WTC11 (cell line): ENCODE data around the gene KCTD21. TPM values are rescaled to one million over a fixed set of nuclear protein-coding genes. Genes with fewer than 3 reads are reported as not detected.

Experiments
- ATAC-seq: fragments of 200-7000 bp; cut with Tn5 transposase; 2 replicates; pipeline ENCODE4 v1.10.0; 2021; ENCODE audit warnings: mild to moderate bottlenecking, moderate library complexity
- CTCF ChIA-PET: fragments of 300-600 bp; sonication (Branson Sonifier 250); formaldehyde crosslinking; loops from one replicate; lab custom pipeline; 2021; ENCODE audit warnings: antibody characterized with exemption; lab: Charles Lee
- POLR2A ChIA-PET: fragments of 350-600 bp; sonication (Branson Sonifier 250); formaldehyde crosslinking; loops from one replicate; lab custom pipeline; 2021; ENCODE audit warnings: antibody characterized with exemption; lab: Charles Lee
- DNase-seq: peaks from one replicate; pipeline ENCODE4 v3.0.0; 2021; ENCODE audit warnings: low spot score
- H3K27ac Mint-ChIP-seq: 2 replicates; pipeline ENCODE4 v1.8.0; 2021; ENCODE audit warnings: mixed read lengths
- H3K27me3 Mint-ChIP-seq: 2 replicates; pipeline ENCODE4 v1.8.0; 2021; ENCODE audit warnings: low read depth, mild to moderate bottlenecking, moderate library complexity, mixed read lengths
- H3K36me3 Mint-ChIP-seq: 2 replicates; pipeline ENCODE4 v1.8.0; 2021; ENCODE audit warnings: mixed read lengths
- H3K4me1 Mint-ChIP-seq: 2 replicates; pipeline ENCODE4 v1.8.0; 2022; ENCODE audit warnings: mixed read lengths
- H3K4me3 Mint-ChIP-seq: 2 replicates; pipeline ENCODE4 v1.8.0; 2021; ENCODE audit warnings: mild to moderate bottlenecking, moderate library complexity, mixed read lengths
- H3K9me3 Mint-ChIP-seq: 2 replicates; pipeline ENCODE4 v1.8.0; 2021; ENCODE audit warnings: mixed read lengths
- ATF3 ChIP-seq: sonication (generic); formaldehyde crosslinking; conservative IDR thresholded peaks from 2 replicates; pipeline ENCODE4 v1.8.1; 2022; ENCODE audit warnings: mild to moderate bottlenecking, missing genetic modification reagents
- ATF6 ChIP-seq: sonication (generic); formaldehyde crosslinking; IDR thresholded peaks from 2 replicates; pipeline ENCODE4 v1.8.1; 2023; ENCODE audit warnings: mild to moderate bottlenecking, missing genetic modification reagents
- CBFB ChIP-seq: sonication (generic); formaldehyde crosslinking; IDR thresholded peaks from 2 replicates; pipeline ENCODE4 v1.8.1; 2022; ENCODE audit warnings: mild to moderate bottlenecking, low read depth, missing genetic modification reagents
- CDX4 ChIP-seq: fragments of 250-450 bp; sonication (Bioruptor Pico); IDR thresholded peaks from 2 replicates; pipeline ENCODE4 v1.9.0; 2021; ENCODE audit warnings: moderate library complexity, mild to moderate bottlenecking, inconsistent platforms, borderline replicate concordance
- ESRRA ChIP-seq: sonication (generic); formaldehyde crosslinking; IDR thresholded peaks from 2 replicates; pipeline ENCODE4 v1.8.1; 2022; ENCODE audit warnings: mild to moderate bottlenecking, missing genetic modification reagents, borderline replicate concordance
- ETV6 ChIP-seq: sonication (generic); formaldehyde crosslinking; IDR thresholded peaks from 2 replicates; pipeline ENCODE4 v1.8.1; 2022; ENCODE audit warnings: mild to moderate bottlenecking, missing genetic modification reagents
- GABPB1 ChIP-seq: sonication (generic); formaldehyde crosslinking; IDR thresholded peaks from 2 replicates; pipeline ENCODE4 v1.8.1; 2023; ENCODE audit warnings: mild to moderate bottlenecking, missing genetic modification reagents
- GRHL2 ChIP-seq: fragments of 250-450 bp; sonication (Bioruptor Pico); IDR thresholded peaks from 2 replicates; pipeline ENCODE4 v1.8.0; 2022; ENCODE audit warnings: mild to moderate bottlenecking, moderate library complexity; ENCODE audit not compliant: insufficient replicate concordance, severe bottlenecking
- GTF2I ChIP-seq: fragments of 250-450 bp; sonication (Bioruptor Pico); conservative IDR thresholded peaks from 2 replicates; pipeline ENCODE4 v1.4.0; 2021; ENCODE audit warnings: mild to moderate bottlenecking
- JAZF1 ChIP-seq: fragments of 250-450 bp; sonication (Bioruptor Pico); IDR thresholded peaks from 2 replicates; pipeline ENCODE4 v1.9.0; 2021; ENCODE audit warnings: moderate library complexity, mild to moderate bottlenecking, inconsistent platforms
- KAT7 ChIP-seq: sonication (generic); formaldehyde crosslinking; IDR thresholded peaks from 2 replicates; pipeline ENCODE4 v1.8.1; 2023; ENCODE audit warnings: missing genetic modification reagents, mild to moderate bottlenecking, borderline replicate concordance
- MYBL2 ChIP-seq: sonication (generic); formaldehyde crosslinking; IDR thresholded peaks from 2 replicates; pipeline ENCODE4 v1.8.1; 2023; ENCODE audit warnings: mild to moderate bottlenecking, moderate library complexity, missing genetic modification reagents
- NFATC4 ChIP-seq: fragments of 250-450 bp; sonication (Bioruptor Pico); IDR thresholded peaks from 2 replicates; pipeline ENCODE4 v1.9.0; 2021; ENCODE audit warnings: mild to moderate bottlenecking
- NR3C1 ChIP-seq: sonication (generic); formaldehyde crosslinking; conservative IDR thresholded peaks from 2 replicates; pipeline ENCODE4 v1.8.1; 2023; ENCODE audit warnings: low read depth, mild to moderate bottlenecking, missing genetic modification reagents
- STAT6 ChIP-seq: sonication (generic); formaldehyde crosslinking; conservative IDR thresholded peaks from 2 replicates; pipeline ENCODE4 v1.8.1; 2023; ENCODE audit warnings: mild to moderate bottlenecking, low read depth, missing genetic modification reagents, moderate library complexity
- TEAD1 ChIP-seq: sonication (generic); formaldehyde crosslinking; IDR thresholded peaks from 2 replicates; pipeline ENCODE4 v1.8.0; 2022; ENCODE audit warnings: mild to moderate bottlenecking, missing genetic modification reagents
- USF1 ChIP-seq: sonication (generic); formaldehyde crosslinking; IDR thresholded peaks from 2 replicates; pipeline ENCODE4 v1.8.0; 2022; ENCODE audit warnings: mild to moderate bottlenecking, missing genetic modification reagents
- ZNF317 ChIP-seq: sonication (generic); formaldehyde crosslinking; IDR thresholded peaks from 2 replicates; pipeline ENCODE4 v1.8.1; 2023; ENCODE audit warnings: low read depth, mild to moderate bottlenecking, moderate library complexity, missing genetic modification reagents, borderline replicate concordance
- ZNF396 ChIP-seq: fragments of 250-450 bp; sonication (Bioruptor Pico); IDR thresholded peaks from 2 replicates; pipeline ENCODE4 v1.8.0; 2021; ENCODE audit warnings: mild to moderate bottlenecking, moderate library complexity, borderline replicate concordance
- ZNF512 ChIP-seq: sonication (generic); formaldehyde crosslinking; IDR thresholded peaks from 2 replicates; pipeline ENCODE4 v1.8.1; 2022; ENCODE audit warnings: missing genetic modification reagents, borderline replicate concordance
- ZNF532 ChIP-seq: fragments of 250-450 bp; sonication (Bioruptor Pico); IDR thresholded peaks from 2 replicates; pipeline ENCODE4 v1.9.0; 2021; ENCODE audit warnings: mild to moderate bottlenecking, borderline replicate concordance
- total RNA-seq: library from RNA; stranded (reverse); gene quantifications from 3 replicates; pipeline ENCODE4 v1.2.3, GENCODE V29; 2021

KCTD21 gene
- total RNA-seq, 1 experiment from 2014 or later = 2.8 TPM

GRCh38 chr11:78190871-78191538, 2.6 kb upstream of the KCTD21 start:
- DNase-seq (no peak), ATAC-seq (no peak)
- ChIA-PET CTCF (interaction anchor here (1.0 kb wide), 1 partner anchor 24 kb away, joined by 3 read pairs; no protein-coding TSS in a partner anchor), POLR2A (no interaction called here)
- H3K4me3 Mint-ChIP-seq = no peak overlapping the region
- H3K9me3 Mint-ChIP-seq = no peaks in the 10 kb centered on the region
- no peaks in the 10 kb centered on the region; the same call in 1 of the 2 replicates for H3K27me3 Mint-ChIP-seq
- no peak overlapping the region for H3K27ac Mint-ChIP-seq
- peaks cover 23% of the 10 kb centered on the region for H3K4me1 Mint-ChIP-seq
- TF ChIP-seq GRHL2 (CRISPR knock-in tag) (no peak), ZNF396 (CRISPR knock-in tag) (no peak), ZNF317 (CRISPR knock-in tag) (no peak), ZNF512 (CRISPR knock-in tag) (no peak), NR3C1 (CRISPR knock-in tag) (no peak), ETV6 (CRISPR knock-in tag) (no peak), JAZF1 (CRISPR knock-in tag) (no peak), ESRRA (CRISPR knock-in tag) (no peak), MYBL2 (CRISPR knock-in tag) (no peak), CDX4 (CRISPR knock-in tag) (no peak), GABPB1 (no peak), NFATC4 (CRISPR knock-in tag) (no peak)
- no peaks in the 10 kb centered on the region for H3K36me3 Mint-ChIP-seq

- ChIA-PET CTCF (interaction anchor here (1.0 kb wide), 1 partner anchor 24 kb away, joined by 3 read pairs; no protein-coding TSS in a partner anchor), POLR2A (no interaction called here)
- peaks cover 23% of the 10 kb centered on the region for H3K4me1 Mint-ChIP-seq
- ATAC-seq (no peak), DNase-seq (no peak)
- no peaks in the 10 kb centered on the region for H3K9me3 Mint-ChIP-seq
- no peaks in the 10 kb centered on the region for H3K36me3 Mint-ChIP-seq
- no peak overlapping the region for H3K27ac Mint-ChIP-seq
- peak overlapping the region; percentile 39 for H3K4me3 Mint-ChIP-seq
- H3K27me3 Mint-ChIP-seq = no peaks in the 10 kb centered on the region; the same call in 1 of the 2 replicates
- TF ChIP-seq CBFB (CRISPR knock-in tag) (no peak), STAT6 (CRISPR knock-in tag) (no peak), GTF2I (CRISPR knock-in tag) (no peak), ATF3 (no peak), ZNF532 (CRISPR knock-in tag) (no peak), CDX4 (CRISPR knock-in tag) (no peak), KAT7 (CRISPR knock-in tag) (no peak), ATF6 (no peak), USF1 (no peak), TEAD1 (CRISPR knock-in tag) (no peak), ETV6 (CRISPR knock-in tag) (no peak)
Measured at GRCh38 chr11:78190374-78190773, 1.9 kb upstream of the KCTD21 start.
